NCI-H748 (cell line): Measurements from ENCODE around the gene JAKMIP2.

Source experiments
- DNase-seq: peaks from one replicate; lab custom pipeline; 2025; ENCODE audit not compliant: unreplicated experiment; lab: John Stamatoyannopoulos, UW

The JAKMIP2 gene

DNA sequence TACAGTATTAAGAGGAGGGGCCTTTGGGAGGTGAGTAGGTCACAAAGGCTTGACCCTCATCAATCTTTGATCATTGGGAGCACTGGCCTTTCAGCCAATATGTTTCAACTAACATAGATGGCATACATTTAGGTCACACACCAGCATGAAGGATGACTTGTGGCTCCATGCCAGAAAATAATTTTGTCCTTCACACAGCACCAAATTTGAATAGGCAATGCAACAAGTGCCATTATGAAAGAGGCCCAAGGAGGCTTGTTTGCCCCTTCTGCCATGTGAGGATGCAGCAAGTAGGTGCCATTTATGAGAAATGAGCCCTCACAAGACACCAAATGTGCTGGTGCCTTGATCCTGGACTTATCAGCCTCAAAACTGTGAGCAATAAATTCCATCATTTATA lies 81.1 kb downstream of the JAKMIP2 start:
- no peak for DNase-seq

DNA sequence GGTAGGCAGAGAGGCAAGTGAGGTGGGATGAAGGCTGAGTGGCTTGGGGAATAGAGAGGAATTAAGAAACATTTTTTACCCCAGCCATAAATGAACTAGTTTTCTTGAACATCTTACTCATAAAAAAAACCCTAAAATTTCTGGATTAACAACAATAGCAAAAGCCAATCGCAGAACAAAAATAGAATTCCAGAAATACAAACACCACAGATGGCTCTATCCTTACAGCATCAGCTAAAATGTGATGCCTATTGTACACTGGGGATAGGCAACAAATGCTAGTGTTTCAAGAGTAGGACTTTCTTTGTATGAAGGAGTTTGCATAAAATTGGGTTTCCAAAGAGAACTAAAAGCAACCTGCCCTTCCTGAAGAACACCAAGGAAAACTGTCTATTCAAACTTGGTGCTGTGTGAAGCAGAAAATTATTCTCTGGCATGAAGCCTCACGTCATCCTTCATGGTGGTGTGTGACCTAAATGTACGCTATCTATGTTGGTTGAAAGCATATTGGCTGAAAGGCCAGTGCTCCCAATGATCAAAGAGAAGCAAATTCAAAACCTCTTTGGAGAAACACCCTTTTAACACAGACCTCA lies 82.9 kb downstream of the JAKMIP2 start:
- DNase-seq: no peak

DNA sequence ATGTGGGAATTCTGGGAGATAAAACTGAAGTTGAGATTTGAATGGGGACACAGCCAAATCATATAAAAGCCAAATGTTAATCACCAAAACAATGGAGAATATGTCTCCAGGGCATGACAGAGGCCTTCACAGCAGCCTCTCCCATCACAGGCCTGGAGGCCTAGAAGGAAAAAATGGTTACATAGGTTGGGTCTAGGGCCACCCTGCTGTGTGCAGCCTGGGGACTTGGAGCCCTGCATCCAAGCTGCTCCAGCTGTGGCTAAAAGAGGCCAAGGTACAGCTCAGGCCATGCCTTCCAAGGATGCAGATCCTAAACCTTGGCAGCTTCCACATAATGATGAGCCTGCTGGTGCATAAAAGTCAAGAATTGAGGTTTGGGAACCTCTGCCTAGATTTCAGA lies 85.1 kb downstream of the JAKMIP2 start:
- DNase-seq: no peak

DNA sequence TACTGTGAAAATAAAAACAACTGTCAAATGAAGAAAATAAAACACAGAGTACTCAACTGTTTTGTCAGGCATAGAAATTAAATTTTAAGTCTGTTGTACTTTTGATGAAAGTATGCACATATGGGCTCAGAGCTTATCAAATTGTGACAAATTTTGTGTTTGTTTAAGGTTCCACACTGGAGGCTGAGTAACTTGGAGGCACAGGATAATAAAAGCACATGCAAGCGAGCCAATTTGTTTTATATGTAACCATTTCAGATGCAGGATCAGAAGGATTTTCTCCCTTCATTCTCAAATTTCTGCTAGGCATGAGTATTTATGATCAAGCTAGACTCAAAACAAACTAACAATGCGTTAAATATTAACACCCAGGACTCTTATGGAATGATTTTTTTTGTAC lies 87.8 kb downstream of the JAKMIP2 start:
- DNase-seq: no peak

DNA sequence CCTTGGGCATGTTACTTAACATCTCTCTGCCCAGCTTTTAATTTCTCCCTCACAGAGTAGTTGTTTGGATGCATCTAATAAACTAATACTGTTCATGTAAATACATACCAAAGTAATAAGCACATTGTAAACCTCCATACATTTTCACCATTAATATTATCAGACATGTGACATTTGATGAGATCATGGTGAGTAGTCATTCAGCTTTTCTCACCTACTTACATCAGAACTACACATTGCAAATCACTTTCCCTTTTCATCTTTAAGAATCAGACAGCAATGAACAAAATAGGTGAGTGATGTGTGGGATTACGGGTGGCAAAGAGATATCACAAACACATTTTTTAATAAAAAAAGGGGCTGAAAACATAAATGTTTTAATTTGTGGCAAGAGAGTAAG lies 89.3 kb downstream of the JAKMIP2 start:
- DNase-seq: no peak

DNA sequence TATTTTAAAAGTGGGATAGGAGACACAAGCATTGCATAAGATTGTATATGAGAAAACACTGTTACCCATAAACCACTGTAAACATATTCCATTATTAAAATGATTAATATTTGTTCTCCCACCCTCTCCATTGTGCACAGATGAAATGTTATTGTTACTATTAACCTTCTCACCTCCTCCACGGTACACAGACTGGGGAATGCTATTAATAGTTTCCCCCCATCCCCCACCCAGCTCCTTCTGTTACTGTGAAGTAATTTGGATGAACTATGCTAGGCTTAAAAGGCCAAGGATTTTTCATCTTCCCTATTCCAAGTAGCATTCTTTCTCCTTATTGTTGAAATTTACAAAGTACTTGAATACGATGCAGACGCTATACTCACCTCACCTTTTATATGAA lies 91.4 kb downstream of the JAKMIP2 start:
- DNase-seq: no peak

DNA sequence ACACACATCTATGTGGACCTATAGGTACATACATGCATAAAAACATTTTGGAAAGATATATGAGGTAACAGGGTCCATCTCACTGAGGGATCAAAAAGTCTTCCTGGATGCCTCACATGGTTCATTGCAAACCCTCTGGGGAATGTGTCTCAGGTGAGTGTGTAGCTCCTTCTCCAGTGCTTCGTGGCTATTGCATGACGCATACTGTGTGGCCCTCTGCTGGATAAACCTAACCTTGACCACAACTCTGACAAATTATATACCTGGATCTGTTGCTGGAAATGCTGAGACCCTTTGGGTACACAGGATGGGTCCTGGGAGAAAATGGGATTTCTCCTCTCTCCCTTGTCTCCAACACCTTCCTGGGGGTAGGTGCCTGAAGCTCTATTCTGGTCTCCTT lies 91.9 kb downstream of the JAKMIP2 start:
- peak; percentile 50 for DNase-seq

DNA sequence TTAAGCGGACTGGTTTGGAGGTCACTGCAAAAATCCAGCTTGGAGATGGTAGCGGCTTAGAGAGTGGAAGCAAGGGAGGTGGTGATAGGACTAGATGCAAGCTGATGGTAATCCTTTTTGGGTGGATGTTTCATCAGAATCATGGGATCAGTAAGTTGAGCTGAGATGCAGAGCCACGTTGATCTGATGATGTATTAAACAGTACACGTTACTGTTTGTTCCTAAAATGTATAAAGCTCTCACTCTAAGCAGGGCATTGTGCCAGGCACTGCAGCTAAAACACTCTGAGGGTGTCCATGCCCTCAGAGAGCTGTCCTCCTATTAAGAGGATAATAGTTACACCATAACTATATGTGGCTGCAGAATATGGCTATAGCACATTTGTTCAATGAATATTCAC lies 93.1 kb downstream of the JAKMIP2 start:
- DNase-seq: no peak

DNA sequence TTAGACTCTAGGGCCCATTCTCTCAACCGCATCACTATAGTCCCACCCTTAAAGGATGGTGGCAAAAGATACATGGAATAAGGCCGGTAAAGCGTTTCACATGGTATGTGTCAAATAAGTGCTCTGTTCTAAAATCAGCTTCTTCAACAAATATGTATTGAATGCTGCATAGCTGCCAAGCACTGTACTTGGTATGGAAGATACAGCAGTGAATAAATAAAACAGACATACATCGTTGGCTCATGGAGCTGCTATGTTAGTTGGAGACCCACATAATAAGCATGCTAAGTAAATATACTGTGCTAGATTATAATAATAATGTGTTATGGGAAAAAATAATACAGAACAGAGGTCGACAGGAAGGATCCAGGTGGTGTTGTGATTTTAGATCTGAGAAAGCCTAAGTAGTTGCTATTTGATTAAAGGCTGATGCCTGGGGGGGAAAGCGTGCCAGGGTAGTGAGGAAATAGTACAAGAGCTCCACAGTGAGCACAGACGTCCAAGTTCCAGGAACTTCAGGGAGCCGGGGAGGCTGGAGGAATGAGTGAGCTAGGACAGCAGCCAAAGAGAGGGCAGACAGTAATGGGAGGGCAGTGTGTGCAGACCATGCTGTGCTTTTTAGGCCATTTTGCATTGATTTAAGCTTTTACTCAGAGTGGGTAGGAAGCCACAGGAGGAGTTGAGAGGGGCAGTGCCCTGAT lies 93.7 kb downstream of the JAKMIP2 start:
- DNase-seq: no peak

DNA sequence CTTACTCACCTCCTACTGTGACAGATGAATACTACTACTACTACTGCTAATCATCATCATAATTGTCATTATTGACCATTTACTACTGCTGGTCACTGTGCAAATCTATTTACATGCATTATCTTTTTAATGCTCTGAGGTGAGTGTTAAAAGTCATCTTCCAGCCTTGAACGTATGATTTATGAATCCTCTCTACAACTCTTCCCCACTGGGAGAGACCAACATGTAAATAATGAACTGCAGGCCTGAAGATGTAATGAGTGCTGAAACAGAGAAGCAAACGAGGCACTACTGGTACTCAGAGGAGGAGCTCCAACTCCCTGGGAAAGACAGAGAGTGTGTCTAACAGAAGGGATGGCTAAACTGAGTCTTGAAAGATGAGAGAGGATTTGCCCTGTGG lies 95.4 kb downstream of the JAKMIP2 start:
- DNase-seq: peak; percentile 92

DNA sequence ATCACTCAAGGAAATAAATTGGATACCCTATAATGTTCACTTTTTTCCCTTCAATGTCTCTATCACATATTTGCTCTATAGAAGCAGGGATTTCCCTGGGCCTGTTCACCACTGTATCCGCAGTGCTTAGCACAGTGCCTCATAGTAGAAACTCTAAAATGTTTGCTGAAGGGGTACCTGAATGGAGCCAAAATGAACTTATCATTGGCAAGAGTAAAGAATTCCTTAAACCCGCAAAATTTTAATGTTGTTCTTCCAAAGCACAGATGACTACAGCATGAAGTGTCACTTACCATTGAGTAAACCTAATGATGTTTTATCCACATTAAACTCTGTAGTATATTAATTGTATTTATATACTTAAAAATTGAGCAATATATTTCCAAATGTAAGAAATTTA lies 96.1 kb downstream of the JAKMIP2 start:
- DNase-seq: peak; percentile 17

DNA sequence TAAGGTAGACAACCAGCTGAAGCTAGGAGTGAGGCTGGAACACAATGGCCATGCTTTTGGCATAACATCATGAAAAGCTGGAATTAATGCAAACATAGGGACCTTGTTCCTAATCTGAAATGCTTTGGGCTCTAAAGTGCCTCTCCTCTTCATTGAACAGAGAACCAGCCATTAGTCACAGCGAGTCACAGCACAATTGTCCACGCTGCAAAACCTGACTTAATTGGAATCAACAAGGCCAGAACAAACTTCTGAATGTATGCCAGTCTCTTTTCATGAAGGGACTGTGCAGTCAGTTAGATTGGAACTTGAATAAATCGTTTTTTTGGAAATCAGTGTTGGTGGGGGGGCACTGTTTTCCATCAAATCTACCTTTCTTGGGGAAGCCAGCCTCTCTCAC lies 96.5 kb downstream of the JAKMIP2 start:
- DNase-seq: peak; percentile 64

DNA sequence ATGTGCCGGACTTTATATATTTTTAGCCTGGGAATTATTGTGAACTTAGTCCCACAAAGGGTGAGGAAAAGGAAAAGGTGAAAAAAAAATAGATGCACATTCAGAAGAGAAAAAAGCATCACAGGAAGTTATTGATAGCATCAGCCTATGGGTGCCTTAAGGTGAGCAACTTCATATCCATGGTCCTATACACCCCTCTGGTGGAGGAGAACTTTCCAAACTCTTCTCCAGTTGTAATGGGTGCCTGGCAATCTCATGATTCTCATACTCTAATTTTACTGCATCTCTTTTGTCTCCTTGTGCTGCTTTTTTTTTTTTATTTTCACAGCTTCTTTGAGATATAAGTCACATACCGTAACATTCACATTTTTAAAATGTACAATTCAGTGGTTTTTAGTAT lies 107.4 kb downstream of the JAKMIP2 start:
- no peak for DNase-seq

DNA sequence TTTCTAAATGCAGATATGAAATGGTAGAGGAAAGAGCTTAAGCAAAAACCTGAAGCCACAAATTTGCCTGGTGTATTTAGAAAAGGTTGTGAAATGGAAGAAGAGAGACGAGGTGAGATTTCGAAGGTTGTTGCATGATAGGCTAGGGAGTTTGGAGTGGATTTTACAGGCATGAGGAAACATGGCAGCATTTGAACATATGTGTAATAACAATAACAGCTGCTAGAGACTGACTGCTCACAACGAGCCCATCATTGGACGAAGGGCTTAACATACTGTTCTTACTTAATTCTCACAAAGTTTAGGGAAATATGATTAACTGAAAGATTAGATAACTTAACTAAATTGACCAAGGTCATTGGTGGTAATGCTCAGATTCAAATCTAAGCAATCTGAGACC lies 108.1 kb downstream of the JAKMIP2 start:
- DNase-seq: no peak

DNA sequence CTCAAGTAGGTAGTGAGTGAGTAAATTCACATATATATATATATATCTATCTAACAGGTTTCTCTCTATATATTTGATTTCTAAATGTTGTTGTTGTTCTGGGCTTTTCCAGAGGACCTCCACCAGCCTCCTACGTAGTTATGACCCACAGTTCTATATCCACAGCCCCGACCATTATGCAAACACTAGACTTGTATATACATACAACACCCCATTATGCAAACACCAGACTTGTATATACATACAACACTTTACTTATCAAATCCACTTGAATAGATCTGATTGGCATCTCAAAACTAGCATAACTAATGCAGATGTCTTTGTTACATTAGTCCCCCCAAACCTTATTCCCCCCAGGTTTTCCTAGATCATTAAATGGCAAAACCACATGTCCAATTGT lies 108.7 kb downstream of the JAKMIP2 start:
- no peak for DNase-seq

DNA sequence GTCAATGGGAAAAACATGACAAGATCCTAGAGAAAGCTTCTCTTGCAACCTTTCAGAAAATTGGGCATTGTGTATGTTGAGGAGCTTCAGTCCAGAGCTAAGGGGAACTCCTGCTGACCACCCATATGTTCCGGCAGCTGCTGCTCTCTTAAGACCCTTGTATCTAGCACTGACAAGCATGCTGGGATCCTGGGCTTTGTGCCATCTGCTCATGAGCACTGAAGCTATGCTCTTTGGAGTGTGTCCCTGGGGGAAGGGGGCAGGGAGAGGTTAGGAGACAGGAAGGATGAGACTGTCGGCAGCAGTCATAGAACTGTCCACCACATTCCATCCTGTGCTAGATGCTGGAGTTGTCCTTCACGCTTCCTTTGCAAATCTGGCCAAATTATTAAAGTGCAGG lies 109.3 kb downstream of the JAKMIP2 start:
- DNase-seq: no peak

DNA sequence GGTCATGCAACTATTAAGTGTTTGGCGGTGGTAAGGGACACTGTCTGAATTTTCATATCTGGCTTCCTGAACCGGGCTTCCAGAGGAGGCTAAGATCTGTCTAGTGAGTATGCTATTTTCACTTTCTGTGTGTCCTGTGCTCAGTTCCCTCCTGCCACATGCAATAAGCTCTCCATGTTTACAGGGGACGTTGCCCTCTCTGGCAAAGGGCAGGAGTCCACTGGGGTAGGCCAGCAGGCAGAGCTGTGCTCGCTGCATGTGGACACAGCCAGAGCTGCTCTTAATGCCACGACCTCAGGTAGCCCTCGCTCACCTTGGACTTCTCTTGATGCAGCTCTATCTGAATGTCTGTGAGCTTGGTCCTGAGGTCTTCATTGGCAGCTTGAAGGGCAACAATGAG lies 111.2 kb downstream of the JAKMIP2 start:
- no peak for DNase-seq

DNA sequence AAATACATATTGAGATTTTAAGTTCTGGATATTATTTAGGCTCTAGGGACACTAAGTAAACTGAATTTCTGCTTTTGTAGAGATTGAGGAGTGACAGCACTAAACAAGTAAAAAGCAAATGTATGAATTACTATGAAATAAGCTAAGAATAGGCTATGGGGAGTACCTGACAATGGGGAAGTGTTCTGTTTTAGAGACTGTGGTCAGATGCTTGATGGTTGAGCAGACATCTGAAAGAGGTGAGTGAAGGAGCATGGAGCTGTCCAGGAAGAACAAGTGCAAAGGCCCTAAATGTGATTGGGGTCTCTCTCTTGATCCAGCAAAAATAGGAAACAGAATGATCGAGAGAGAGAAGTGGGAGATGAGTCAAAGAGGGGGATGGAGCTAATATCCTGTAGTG lies 111.7 kb downstream of the JAKMIP2 start:
- no peak for DNase-seq

DNA sequence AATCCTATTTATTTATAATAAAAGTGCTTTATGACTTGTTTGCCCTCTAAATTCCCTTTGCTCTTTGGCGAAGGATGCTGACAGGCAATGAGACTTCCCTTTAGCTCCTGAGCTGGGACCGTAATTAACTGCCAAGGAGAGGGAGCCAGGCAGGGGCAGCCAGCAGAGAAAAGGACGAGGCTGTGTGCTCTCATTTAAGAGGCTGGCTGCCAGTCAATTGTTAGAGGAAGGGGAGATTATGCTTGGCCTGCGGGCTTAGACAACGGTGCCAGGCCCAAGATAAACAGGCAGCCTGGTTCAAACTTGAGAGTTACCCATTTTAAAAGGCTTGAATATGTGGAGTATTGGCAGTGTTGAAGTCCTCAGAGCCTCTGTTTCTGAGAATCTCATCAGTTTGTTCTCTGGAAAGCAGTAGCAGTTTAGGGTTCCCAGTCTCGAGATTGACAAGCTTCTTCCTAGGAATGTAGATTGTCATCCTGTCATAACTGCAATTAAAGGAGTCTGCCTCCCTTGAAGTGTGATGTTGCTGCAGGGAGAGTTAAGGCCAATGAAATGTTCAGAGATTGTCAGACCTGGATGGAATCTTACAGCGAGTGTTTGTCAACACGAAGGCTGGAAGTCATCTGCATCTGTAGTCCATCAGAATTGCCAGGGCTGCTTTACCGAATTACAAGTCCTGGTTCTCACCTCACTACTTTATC lies 113.2 kb downstream of the JAKMIP2 start:
- peak; percentile 34 for DNase-seq

DNA sequence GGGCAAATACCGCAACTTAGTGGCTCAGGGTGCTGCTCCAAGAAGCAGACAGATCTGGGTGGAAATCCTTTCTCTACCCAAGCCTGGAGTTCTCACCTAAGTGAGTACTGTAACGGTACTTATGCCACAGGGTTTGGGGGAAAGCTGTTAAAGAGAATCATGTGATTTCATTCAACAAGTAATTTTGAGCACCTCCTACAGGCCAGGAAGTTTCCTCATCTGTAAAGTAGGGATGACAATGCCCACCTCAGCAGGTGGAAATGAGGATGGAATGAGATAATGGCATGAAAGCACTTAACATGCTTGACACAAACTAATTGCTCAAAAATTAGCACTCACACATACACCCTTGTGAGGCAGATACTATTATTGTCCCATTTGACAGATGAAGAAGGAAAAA lies 114.1 kb downstream of the JAKMIP2 start:
- peak; percentile 66 for DNase-seq

DNA sequence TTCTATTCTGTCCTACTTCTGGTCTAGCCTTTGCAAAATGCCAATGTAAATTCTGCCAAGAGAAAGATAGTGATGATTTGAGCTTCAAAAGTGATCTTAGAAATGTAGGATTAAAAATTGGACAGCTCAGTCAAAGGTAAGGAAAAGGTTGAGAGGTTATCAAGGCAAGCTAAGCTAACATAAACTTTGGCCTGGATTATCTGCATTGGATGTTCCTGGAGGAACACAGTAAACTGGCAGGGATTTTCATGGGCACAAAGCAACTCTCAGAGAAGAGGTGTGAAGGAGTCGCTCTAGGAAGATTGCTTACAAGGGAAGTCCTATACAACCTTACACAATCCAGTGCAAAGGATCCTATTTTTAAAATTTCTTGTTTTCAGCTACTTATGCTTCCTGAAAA lies 115.2 kb downstream of the JAKMIP2 start:
- DNase-seq: no peak

DNA sequence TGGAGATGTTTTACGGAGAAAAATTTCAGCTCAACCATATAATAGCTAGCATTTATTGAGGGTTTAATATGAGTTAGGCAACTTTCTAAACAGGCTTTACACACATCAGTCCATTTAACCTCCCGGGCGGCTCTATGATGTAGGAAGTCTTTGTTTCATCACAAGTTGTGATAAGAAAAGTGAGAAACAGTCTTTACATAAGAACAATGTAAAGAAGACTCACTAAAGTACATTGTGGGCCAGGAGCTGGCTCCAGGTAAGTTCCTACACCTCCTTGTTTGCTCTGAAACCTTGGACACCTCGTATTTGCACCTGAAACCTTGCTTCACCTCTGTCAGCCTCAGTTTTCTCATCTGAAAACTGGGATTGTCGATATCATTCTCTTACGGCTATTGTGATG lies 116.1 kb downstream of the JAKMIP2 start:
- DNase-seq: no peak

DNA sequence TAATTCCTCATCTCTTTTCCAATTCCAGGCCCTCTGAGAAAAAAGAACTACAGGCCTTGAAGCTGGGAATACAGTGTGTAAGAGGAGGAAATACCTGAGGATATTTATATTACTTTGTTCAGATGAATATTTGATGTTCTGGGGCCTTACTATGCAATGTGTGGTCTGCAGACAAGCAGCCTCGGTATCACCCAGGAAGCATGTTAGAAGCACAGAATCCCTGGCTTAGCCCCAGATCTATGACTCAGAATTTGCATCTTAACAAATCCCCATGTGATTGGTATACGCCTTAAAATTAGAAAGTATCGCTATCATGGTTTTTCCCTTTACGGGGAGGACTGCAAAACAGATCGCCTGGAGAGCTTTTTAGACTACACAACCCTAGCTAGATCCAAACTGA lies 121.0 kb downstream of the JAKMIP2 start:
- no peak for DNase-seq
